SU-DHL-6 (cell line): ENCODE measurements around the gene CNOT11.

ENCODE experiments used
- EZH2phosphoT487 ChIP-seq: fragments of 200-600 bp; sonication (generic), shearing (Covaris generic); conservative IDR thresholded peaks from 2 replicates; pipeline ENCODE4 v1.6.1; 2018; ENCODE audit warnings: mild to moderate bottlenecking, antibody characterized with exemption, low read length, moderate library complexity, mixed read lengths
- TF ChIP-seq, protein P1 (sequence below): fragments of 200-600 bp; sonication (generic); IDR thresholded peaks from one replicate; pipeline ENCODE4 v1.5.1; 2017; ENCODE audit warnings: antibody characterized with exemption, mild to moderate bottlenecking, low read length, moderate library complexity; ENCODE audit not compliant: insufficient read depth, poor library complexity, severe bottlenecking

DNA sequence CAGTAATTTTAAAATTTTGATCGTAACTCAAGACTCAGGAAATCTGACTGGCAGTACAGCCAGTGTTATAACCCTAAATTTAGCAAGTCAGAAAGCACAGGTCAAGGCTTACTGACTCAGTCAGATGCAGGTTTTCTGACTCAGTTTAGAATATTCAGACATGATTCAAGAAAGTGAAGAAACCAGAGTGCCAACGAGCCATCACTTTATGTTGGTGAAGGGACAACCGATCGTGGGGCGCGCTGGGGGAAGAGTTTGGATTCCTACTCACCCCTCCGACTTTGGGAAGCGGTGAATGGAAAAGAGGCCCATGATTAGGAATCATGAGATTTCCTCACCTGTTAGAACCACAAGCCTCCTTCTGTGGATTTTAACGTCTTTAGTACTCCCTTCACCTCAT, 54.8 kb downstream of the CNOT11 start:
- TF ChIP-seq, protein P1, sequence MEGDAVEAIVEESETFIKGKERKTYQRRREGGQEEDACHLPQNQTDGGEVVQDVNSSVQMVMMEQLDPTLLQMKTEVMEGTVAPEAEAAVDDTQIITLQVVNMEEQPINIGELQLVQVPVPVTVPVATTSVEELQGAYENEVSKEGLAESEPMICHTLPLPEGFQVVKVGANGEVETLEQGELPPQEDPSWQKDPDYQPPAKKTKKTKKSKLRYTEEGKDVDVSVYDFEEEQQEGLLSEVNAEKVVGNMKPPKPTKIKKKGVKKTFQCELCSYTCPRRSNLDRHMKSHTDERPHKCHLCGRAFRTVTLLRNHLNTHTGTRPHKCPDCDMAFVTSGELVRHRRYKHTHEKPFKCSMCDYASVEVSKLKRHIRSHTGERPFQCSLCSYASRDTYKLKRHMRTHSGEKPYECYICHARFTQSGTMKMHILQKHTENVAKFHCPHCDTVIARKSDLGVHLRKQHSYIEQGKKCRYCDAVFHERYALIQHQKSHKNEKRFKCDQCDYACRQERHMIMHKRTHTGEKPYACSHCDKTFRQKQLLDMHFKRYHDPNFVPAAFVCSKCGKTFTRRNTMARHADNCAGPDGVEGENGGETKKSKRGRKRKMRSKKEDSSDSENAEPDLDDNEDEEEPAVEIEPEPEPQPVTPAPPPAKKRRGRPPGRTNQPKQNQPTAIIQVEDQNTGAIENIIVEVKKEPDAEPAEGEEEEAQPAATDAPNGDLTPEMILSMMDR, result no peak
- TF ChIP-seq EZH2phosphoT487, result no peak
